Neural crest cell (in vitro differentiated cells): Measurements from ENCODE around the gene TTC27. TPM values are rescaled to one million over a fixed set of nuclear protein-coding genes. Genes with fewer than 3 reads are reported as not detected.

Source experiments
- DNase-seq: peaks from one replicate; pipeline ENCODE4 v3.0.0; 2021; ENCODE audit warnings: low read depth, mixed read lengths, low spot score
- H3K27ac Mint-ChIP-seq: one replicate; pipeline ENCODE4 v1.8.0; 2021; ENCODE audit warnings: mild to moderate bottlenecking, mixed read lengths; ENCODE audit not compliant: unreplicated experiment
- H3K27me3 Mint-ChIP-seq: 2 replicates; pipeline ENCODE4 v1.8.0; 2021; ENCODE audit warnings: low read depth, mild to moderate bottlenecking, mixed read lengths
- H3K36me3 Mint-ChIP-seq: 2 replicates; pipeline ENCODE4 v1.8.0; 2021; ENCODE audit warnings: low read depth, mild to moderate bottlenecking, mixed read lengths
- H3K4me1 Mint-ChIP-seq: 2 replicates; pipeline ENCODE4 v1.8.0; 2021; ENCODE audit warnings: mixed read lengths
- H3K4me3 Mint-ChIP-seq: one replicate; pipeline ENCODE4 v1.8.0; 2021; ENCODE audit warnings: mild to moderate bottlenecking, mixed read lengths
- H3K9me3 Mint-ChIP-seq: 2 replicates; pipeline ENCODE4 v1.8.0; 2021; ENCODE audit warnings: mixed read lengths
- CTCF ChIP-seq: fragments of 200-600 bp; sonication (generic); conservative IDR thresholded peaks from 2 replicates; pipeline ENCODE4 v1.5.0; 2021; ENCODE audit warnings: antibody characterized with exemption, mild to moderate bottlenecking
- total RNA-seq: library from RNA; stranded (reverse); gene quantifications from 2 replicates; pipeline ENCODE4 v1.2.1, GENCODE V29; 2021

Gene TTC27
- total RNA-seq, 1 donor from 2014 or later = 16.5 TPM

- H3K4me1 Mint-ChIP-seq = no peaks in the 10 kb centered on the region
- TF ChIP-seq CTCF = no peak
- H3K9me3 Mint-ChIP-seq = peaks cover 8% of the 10 kb centered on the region
- H3K27me3 Mint-ChIP-seq = no peaks in the 10 kb centered on the region
- H3K4me3 Mint-ChIP-seq = no peak overlapping the region
- no peak for DNase-seq
- peaks cover 35% of the 10 kb centered on the region for H3K36me3 Mint-ChIP-seq
- H3K27ac Mint-ChIP-seq = no peak overlapping the region
Measured at GRCh38 chr2:32780961-32781360, 153.1 kb downstream of the TTC27 start.

DNA sequence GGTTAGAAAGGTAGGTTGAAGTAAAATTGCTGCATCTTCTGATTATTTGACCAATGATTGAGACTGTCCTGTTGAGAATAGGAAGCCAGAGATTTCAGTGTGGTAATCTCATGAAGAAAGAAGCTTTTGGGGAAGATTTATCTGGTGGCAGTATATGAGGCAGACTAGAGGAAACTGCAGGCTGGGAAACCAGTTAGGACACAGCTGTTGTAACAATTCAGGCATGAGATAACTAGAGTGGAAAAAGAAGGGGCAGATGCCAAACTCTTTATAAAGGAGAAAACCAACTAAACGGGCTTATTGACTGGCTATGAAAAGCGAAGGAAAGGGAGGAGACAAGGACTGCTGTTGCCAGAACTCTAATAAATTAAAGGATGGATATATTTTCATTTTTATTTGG lies 155.6 kb downstream of the TTC27 start:
- peaks cover 39% of the 10 kb centered on the region for H3K36me3 Mint-ChIP-seq
- no peak for TF ChIP-seq CTCF
- H3K4me3 Mint-ChIP-seq = no peak overlapping the region
- H3K27ac Mint-ChIP-seq = no peak overlapping the region
- DNase-seq = no peak
- H3K9me3 Mint-ChIP-seq = peaks cover 6% of the 10 kb centered on the region
- no peaks in the 10 kb centered on the region for H3K4me1 Mint-ChIP-seq
- H3K27me3 Mint-ChIP-seq = no peaks in the 10 kb centered on the region

DNA sequence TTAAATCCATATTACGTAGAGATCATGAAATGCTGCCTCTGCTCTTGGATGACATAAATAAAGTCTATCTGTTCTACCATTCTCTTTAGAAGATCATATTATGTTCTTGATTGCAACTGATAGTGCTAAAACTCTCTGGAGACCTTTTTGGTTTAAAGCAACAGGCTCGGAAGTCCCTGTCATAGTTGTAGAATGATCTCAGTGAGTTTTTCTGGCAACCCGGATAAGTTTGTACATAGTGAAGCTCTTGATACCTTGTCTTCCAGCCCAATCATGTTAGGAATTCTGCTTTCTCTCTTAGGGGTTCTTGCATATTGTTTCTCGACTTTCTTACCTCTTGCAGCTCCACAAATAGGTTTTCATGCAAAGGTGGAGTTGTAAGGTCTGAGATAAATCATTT lies 156.1 kb downstream of the TTC27 start:
- Mint-ChIP-seq H3K36me3 (peaks cover 39% of the 10 kb centered on the region), H3K27ac (no peak overlapping the region), H3K27me3 (no peaks in the 10 kb centered on the region), H3K4me3 (no peak overlapping the region), H3K4me1 (no peaks in the 10 kb centered on the region), H3K9me3 (peaks cover 5% of the 10 kb centered on the region)
- no peak for TF ChIP-seq CTCF
- no peak for DNase-seq

DNA sequence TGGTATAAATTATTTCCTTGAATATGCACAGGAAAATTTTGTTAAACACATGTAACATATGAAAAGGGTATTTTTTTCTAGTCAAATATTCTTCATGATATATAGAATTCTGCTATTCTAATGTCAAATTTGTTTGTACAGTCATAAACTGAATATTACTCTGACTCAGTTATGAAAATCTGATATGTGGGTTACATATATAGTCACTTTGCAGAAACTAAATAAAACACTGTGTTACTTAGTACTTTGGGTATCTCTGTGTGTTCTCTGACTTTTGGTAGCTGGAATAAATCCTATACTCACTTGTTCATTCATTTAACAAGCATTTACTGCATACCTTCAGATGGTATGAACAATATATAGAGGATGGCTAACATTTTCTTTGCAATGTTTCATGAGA lies 159.4 kb downstream of the TTC27 start:
- DNase-seq = no peak
- Mint-ChIP-seq H3K36me3 (peaks cover 25% of the 10 kb centered on the region), H3K9me3 (peaks cover 5% of the 10 kb centered on the region), H3K4me1 (no peaks in the 10 kb centered on the region), H3K27me3 (no peaks in the 10 kb centered on the region), H3K4me3 (no peak overlapping the region), H3K27ac (no peak overlapping the region)
- no peak for TF ChIP-seq CTCF

GRCh38 chr2:32788114-32788513 lies 160.3 kb downstream of the TTC27 start:
- no peak for TF ChIP-seq CTCF
- no peak overlapping the region for H3K4me3 Mint-ChIP-seq
- H3K27ac Mint-ChIP-seq = no peak overlapping the region
- H3K4me1 Mint-ChIP-seq = no peaks in the 10 kb centered on the region
- no peaks in the 10 kb centered on the region for H3K27me3 Mint-ChIP-seq
- H3K9me3 Mint-ChIP-seq = peaks cover 5% of the 10 kb centered on the region
- peaks cover 26% of the 10 kb centered on the region for H3K36me3 Mint-ChIP-seq
- DNase-seq = no peak

DNA sequence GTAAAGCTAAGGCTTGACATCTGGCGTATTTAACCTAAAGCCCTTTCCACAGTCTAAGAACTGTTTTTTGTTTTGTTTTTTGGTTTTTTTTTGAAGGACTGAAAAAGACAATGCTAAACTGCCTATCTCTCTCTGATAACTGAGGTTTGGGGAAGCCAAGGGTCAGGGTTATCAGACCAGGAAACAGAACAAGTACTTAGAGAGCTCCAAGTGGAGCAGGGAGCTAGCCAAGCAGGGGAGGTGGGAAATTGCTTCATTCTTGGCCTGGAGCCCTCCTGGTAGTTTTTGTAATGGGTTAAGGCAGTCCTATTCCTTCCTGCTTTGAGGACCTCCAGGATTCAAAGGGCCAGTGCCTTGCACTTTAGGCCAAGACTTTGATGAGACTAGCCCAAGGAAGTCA lies 164.6 kb downstream of the TTC27 start:
- no peak overlapping the region for H3K27ac Mint-ChIP-seq
- no peaks in the 10 kb centered on the region for H3K27me3 Mint-ChIP-seq
- H3K4me1 Mint-ChIP-seq = no peaks in the 10 kb centered on the region
- H3K36me3 Mint-ChIP-seq = peaks cover 8% of the 10 kb centered on the region
- TF ChIP-seq CTCF = no peak
- peaks cover 5% of the 10 kb centered on the region for H3K9me3 Mint-ChIP-seq
- no peak overlapping the region for H3K4me3 Mint-ChIP-seq
- no peak for DNase-seq
